K562 (cell line): ENCODE results near the gene LBX1. TPM values are rescaled to one million over a fixed set of nuclear protein-coding genes. Genes with fewer than 3 reads are reported as not detected.

Experiments used
- ATAC-seq: fragments of 200-7000 bp; cut with Tn5 transposase; 3 replicates; pipeline ENCODE4 v1.9.1; 2020; ENCODE audit warnings: moderate library complexity
- BruUV-seq: library from RNA; stranded (reverse); fragments of 400-500 nt; replicated peaks from 2 replicates; lab custom pipeline; 2021; lab: Mats Ljungman, UMichigan
- CTCF ChIA-PET: fragments of 300-600 bp; formaldehyde crosslinking; extraction: SDS; loops from one replicate; lab custom pipeline; 2021; ENCODE audit warnings: low intra/inter-chr PET ratio; lab: Yijun Ruan, JAX
- POLR2A ChIA-PET: fragments of 300-600, 350-650 bp; sonication (Branson Sonifier 250); formaldehyde crosslinking; extraction: SDS; loops from one replicate; lab custom pipeline; 2021; ENCODE audit warnings: antibody characterized with exemption, inconsistent platforms; lab: Yijun Ruan, JAX
- DNase-seq, 4 experiments: peaks; one replicate each; pipeline versions ENCODE4 v3.0.0 to v3.0.0-alpha.2; 2011 to 2018; ENCODE audit warnings: low spot score in 3 of 4, mixed read lengths in 3 of 4; ENCODE audit errors: extremely low read depth in 1 of 4
- FAIRE-seq: peaks from 2 replicates; lab custom pipeline; 2011; peaks lifted over from hg19 to GRCh38; lab: Jason Lieb, UNC
- H2AFZ ChIP-seq: 2 replicates; pipeline ENCODE4 v1.6.0; 2011; ENCODE audit warnings: low read depth, low read length, control low read depth, inconsistent platforms
- H3K27ac ChIP-seq: fragments of 200-600 bp; 3 replicates; pipeline ENCODE4 v1.8.0; 2011; ENCODE audit warnings: low read depth, mild to moderate bottlenecking, control low read depth, inconsistent platforms, low read length, moderate library complexity, mixed read lengths; ENCODE audit errors: extremely low read depth
- H3K27me3 ChIP-seq, 2 experiments: fragments of 300-600 bp in 1 of 2; 2 replicates in 1 of 2; 3 replicates in 1 of 2; pipeline versions ENCODE4 v1.6.0 to v1.8.0; 2011; ENCODE audit warnings: inconsistent platforms in 2 of 2, low read length in 2 of 2, mild to moderate bottlenecking in 1 of 2, mixed read lengths in 1 of 2, moderate library complexity in 1 of 2; ENCODE audit not compliant: control insufficient read depth in 2 of 2, insufficient read depth in 2 of 2
- H3K36me3 ChIP-seq: fragments of 300-600 bp; 3 replicates; pipeline ENCODE4 v1.8.0; 2011; ENCODE audit warnings: mild to moderate bottlenecking, low read length, inconsistent platforms; ENCODE audit not compliant: control insufficient read depth, insufficient read depth
- H3K4me1 ChIP-seq, 2 experiments: fragments of 200-600 bp in 1 of 2; replicated peaks in 1 of 2; 2 replicates in 1 of 2; 3 replicates in 1 of 2; pipeline versions ENCODE4 v1.5.1 to v1.8.0; 2011; ENCODE audit warnings: inconsistent platforms in 2 of 2, low read length in 2 of 2, mild to moderate bottlenecking in 1 of 2, mixed read lengths in 1 of 2, moderate library complexity in 1 of 2; ENCODE audit not compliant: control insufficient read depth in 2 of 2, insufficient read depth in 2 of 2
- H3K4me2 ChIP-seq: 2 replicates; pipeline ENCODE4 v1.6.1; 2011; ENCODE audit warnings: low read length, control low read depth, inconsistent platforms, mixed read lengths; ENCODE audit not compliant: insufficient read depth
- H3K4me3 ChIP-seq: fragments of 200-600 bp; sonication (generic), shearing (Covaris generic); 2 replicates; pipeline ENCODE4 v1.5.1; 2016; ENCODE audit warnings: control low read depth, inconsistent platforms
- H3K79me2 ChIP-seq: fragments of 200-600 bp; 3 replicates; pipeline ENCODE4 v1.8.0; 2011; ENCODE audit warnings: low read length, inconsistent platforms; ENCODE audit not compliant: control insufficient read depth, insufficient read depth
- H3K9ac ChIP-seq, 2 experiments: 2 replicates each; pipeline versions ENCODE4 v1.6.0 to v1.6.1; 2011; ENCODE audit warnings: low read depth in 2 of 2, low read length in 2 of 2, control low read depth in 1 of 2, inconsistent platforms in 1 of 2, mild to moderate bottlenecking in 1 of 2, mixed read lengths in 1 of 2; ENCODE audit not compliant: insufficient read depth in 1 of 2
- H3K9me1 ChIP-seq: one replicate; pipeline ENCODE4 v1.6.0; 2011; ENCODE audit warnings: inconsistent platforms, mild to moderate bottlenecking, low read length, moderate library complexity; ENCODE audit not compliant: control insufficient read depth, insufficient read depth
- H3K9me3 ChIP-seq: replicated peaks from 2 replicates; pipeline ENCODE4 v1.5.1; 2011; ENCODE audit warnings: low read depth, low read length, inconsistent platforms; ENCODE audit not compliant: control insufficient read depth, insufficient read depth
- H4K20me1 ChIP-seq: replicated peaks from 2 replicates; pipeline ENCODE4 v1.6.1; 2011; ENCODE audit warnings: low read length, inconsistent platforms, mixed read lengths; ENCODE audit not compliant: control insufficient read depth, insufficient read depth
- ETV5 ChIP-seq: sonication (generic); formaldehyde crosslinking; IDR thresholded peaks from 2 replicates; pipeline ENCODE4 v1.4.0; 2020; ENCODE audit warnings: low read depth, mild to moderate bottlenecking, missing genetic modification reagents
- HNRNPLL ChIP-seq: fragments of 200-400 bp; formaldehyde crosslinking; IDR thresholded peaks from 2 replicates; pipeline ENCODE4 v1.6.1; 2017; ENCODE audit warnings: low read length, low read depth, mild to moderate bottlenecking; ENCODE audit not compliant: poor library complexity, severe bottlenecking
- IRF2 ChIP-seq: sonication (generic); formaldehyde crosslinking; IDR thresholded peaks from 2 replicates; pipeline ENCODE4 v1.8.1; 2022; ENCODE audit warnings: mild to moderate bottlenecking, missing genetic modification reagents
- RCOR1 ChIP-seq, 2 experiments: IDR thresholded peaks; 2 replicates each; pipeline ENCODE4 v1.6.1; 2012; ENCODE audit warnings: low read depth in 2 of 2, low read length in 2 of 2, borderline replicate concordance in 1 of 2, improper control_type of control experiment in 1 of 2
- XRCC4 ChIP-seq: IDR thresholded peaks from one replicate; pipeline ENCODE4 v1.6.1; 2011; ENCODE audit not compliant: insufficient read depth, insufficient read length; ENCODE audit errors: extremely low read depth
- ZNF174 ChIP-seq: fragments of 250-450 bp; sonication (Bioruptor Pico); IDR thresholded peaks from 2 replicates; pipeline ENCODE4 v1.4.0; 2020; ENCODE audit warnings: mild to moderate bottlenecking
- ZNF764 ChIP-seq: fragments of 250-450 bp; sonication (Bioruptor Pico); IDR thresholded peaks from 2 replicates; pipeline ENCODE4 v1.4.0; 2020; ENCODE audit warnings: low read depth, mild to moderate bottlenecking, moderate library complexity
- WGBS: fragments of 100-300 bp; shearing (Covaris generic); methylation state at CpG from one replicate; pipeline ENCODE4 v1.1.6; 2016; ENCODE audit warnings: low coverage, mixed read lengths; ENCODE audit not compliant: insufficient coverage; ENCODE audit errors: missing lambda C conversion rate; 5-methylcytosine and 5-hydroxymethylcytosine counted together
- in situ Hi-C: fragments of 300-500 bp; cut with MboI; formaldehyde crosslinking; loops from 4 replicates; pipeline ENCODE4 v1.15.0; 2018; ENCODE audit warnings: inconsistent platforms, mixed read lengths
- intact Hi-C: fragments of 100-400 bp; cut with micrococcal nuclease; formaldehyde crosslinking; loops from 2 replicates; pipeline ENCODE4 v1.14.2; 2022
- polyA plus RNA-seq, 8 experiments: library from polyadenylated mRNA; depleted of rRNA in 4 of 8; stranded (reverse) in 5 of 8; unstranded in 3 of 8; fragments of >200 nt; fragmentation: Nextera tagmentation in 2 of 8; fragmentation: Illumina TruSeq in 1 of 8; extraction: Ambion mirVana in 2 of 8; extraction: Trizol in 1 of 8; gene quantifications; 2 replicates each; pipeline versions ENCODE4 v1.2.1 to v1.2.3, GENCODE V29; 2011 to 2014; ENCODE audit warnings: inconsistent platforms in 1 of 8, missing spikeins in 1 of 8
- total RNA-seq, 7 experiments: library from RNA; depleted of rRNA in 6 of 7; stranded (reverse); fragments of >200 nt in 6 of 7; fragmentation: Illumina TruSeq in 2 of 7; extraction: Trizol in 2 of 7; gene quantifications; 2 replicates each; pipeline versions ENCODE4 v1.2.1 to v1.2.3, GENCODE V29; 2011 to 2021; ENCODE audit warnings: low replicate concordance in 1 of 7
- TF ChIP-seq, protein P1 (sequence below): fragments of 450-650 bp; IDR thresholded peaks from 2 replicates; pipeline ENCODE4 v1.6.1; 2016; ENCODE audit warnings: mild to moderate bottlenecking, moderate library complexity
- TF ChIP-seq, protein P2 (sequence below): sonication (generic); formaldehyde crosslinking; IDR thresholded peaks from 2 replicates; pipeline ENCODE4 v1.8.1; 2022; ENCODE audit warnings: missing genetic modification reagents

The LBX1 gene
- total and polyA plus RNA-seq, 9 of the 15 experiments (the other 6 are each of a cell fraction or from before 2014, with no cell fraction given): not detected

DNA sequence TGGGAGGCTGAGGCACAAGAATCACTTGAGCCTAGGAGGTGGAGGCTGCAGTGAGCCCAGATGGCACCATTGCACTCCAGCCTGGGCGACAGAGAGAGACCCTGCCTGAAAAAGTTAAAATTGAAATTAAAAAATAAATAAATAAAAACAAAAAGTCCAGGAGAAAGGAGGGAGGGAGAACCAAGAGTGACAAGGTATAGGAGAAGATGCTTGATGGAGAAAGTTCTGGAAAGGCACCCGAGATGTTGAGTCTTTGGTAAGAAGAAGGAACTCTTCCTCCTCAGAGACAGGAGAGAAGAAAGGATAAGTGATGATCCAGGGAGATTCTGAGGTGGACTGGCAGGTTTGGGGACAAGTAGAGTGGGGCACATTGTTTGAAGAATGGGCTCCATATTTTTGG lies 17.4 kb upstream of the LBX1 start:
- POLR2A ChIA-PET: no interaction called here
- WGBS: 0% methylated on average over 2 of the region's 2 CpGs
- TF ChIP-seq ZNF764 (CRISPR knock-in tag): no peak
- TF ChIP-seq RCOR1 (IDR thresholded peaks at IDR 0.05; ENCODE audit: borderline replicate concordance in 1 of 2, low read depth in 2 of 2, low read length in 2 of 2): no peak
- TF ChIP-seq ZNF174 (CRISPR knock-in tag): no peak
- TF ChIP-seq IRF2 (CRISPR knock-in tag): no peak
- TF ChIP-seq XRCC4: no peak
- TF ChIP-seq, protein P1, sequence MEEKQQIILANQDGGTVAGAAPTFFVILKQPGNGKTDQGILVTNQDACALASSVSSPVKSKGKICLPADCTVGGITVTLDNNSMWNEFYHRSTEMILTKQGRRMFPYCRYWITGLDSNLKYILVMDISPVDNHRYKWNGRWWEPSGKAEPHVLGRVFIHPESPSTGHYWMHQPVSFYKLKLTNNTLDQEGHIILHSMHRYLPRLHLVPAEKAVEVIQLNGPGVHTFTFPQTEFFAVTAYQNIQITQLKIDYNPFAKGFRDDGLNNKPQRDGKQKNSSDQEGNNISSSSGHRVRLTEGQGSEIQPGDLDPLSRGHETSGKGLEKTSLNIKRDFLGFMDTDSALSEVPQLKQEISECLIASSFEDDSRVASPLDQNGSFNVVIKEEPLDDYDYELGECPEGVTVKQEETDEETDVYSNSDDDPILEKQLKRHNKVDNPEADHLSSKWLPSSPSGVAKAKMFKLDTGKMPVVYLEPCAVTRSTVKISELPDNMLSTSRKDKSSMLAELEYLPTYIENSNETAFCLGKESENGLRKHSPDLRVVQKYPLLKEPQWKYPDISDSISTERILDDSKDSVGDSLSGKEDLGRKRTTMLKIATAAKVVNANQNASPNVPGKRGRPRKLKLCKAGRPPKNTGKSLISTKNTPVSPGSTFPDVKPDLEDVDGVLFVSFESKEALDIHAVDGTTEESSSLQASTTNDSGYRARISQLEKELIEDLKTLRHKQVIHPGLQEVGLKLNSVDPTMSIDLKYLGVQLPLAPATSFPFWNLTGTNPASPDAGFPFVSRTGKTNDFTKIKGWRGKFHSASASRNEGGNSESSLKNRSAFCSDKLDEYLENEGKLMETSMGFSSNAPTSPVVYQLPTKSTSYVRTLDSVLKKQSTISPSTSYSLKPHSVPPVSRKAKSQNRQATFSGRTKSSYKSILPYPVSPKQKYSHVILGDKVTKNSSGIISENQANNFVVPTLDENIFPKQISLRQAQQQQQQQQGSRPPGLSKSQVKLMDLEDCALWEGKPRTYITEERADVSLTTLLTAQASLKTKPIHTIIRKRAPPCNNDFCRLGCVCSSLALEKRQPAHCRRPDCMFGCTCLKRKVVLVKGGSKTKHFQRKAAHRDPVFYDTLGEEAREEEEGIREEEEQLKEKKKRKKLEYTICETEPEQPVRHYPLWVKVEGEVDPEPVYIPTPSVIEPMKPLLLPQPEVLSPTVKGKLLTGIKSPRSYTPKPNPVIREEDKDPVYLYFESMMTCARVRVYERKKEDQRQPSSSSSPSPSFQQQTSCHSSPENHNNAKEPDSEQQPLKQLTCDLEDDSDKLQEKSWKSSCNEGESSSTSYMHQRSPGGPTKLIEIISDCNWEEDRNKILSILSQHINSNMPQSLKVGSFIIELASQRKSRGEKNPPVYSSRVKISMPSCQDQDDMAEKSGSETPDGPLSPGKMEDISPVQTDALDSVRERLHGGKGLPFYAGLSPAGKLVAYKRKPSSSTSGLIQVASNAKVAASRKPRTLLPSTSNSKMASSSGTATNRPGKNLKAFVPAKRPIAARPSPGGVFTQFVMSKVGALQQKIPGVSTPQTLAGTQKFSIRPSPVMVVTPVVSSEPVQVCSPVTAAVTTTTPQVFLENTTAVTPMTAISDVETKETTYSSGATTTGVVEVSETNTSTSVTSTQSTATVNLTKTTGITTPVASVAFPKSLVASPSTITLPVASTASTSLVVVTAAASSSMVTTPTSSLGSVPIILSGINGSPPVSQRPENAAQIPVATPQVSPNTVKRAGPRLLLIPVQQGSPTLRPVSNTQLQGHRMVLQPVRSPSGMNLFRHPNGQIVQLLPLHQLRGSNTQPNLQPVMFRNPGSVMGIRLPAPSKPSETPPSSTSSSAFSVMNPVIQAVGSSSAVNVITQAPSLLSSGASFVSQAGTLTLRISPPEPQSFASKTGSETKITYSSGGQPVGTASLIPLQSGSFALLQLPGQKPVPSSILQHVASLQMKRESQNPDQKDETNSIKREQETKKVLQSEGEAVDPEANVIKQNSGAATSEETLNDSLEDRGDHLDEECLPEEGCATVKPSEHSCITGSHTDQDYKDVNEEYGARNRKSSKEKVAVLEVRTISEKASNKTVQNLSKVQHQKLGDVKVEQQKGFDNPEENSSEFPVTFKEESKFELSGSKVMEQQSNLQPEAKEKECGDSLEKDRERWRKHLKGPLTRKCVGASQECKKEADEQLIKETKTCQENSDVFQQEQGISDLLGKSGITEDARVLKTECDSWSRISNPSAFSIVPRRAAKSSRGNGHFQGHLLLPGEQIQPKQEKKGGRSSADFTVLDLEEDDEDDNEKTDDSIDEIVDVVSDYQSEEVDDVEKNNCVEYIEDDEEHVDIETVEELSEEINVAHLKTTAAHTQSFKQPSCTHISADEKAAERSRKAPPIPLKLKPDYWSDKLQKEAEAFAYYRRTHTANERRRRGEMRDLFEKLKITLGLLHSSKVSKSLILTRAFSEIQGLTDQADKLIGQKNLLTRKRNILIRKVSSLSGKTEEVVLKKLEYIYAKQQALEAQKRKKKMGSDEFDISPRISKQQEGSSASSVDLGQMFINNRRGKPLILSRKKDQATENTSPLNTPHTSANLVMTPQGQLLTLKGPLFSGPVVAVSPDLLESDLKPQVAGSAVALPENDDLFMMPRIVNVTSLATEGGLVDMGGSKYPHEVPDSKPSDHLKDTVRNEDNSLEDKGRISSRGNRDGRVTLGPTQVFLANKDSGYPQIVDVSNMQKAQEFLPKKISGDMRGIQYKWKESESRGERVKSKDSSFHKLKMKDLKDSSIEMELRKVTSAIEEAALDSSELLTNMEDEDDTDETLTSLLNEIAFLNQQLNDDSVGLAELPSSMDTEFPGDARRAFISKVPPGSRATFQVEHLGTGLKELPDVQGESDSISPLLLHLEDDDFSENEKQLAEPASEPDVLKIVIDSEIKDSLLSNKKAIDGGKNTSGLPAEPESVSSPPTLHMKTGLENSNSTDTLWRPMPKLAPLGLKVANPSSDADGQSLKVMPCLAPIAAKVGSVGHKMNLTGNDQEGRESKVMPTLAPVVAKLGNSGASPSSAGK: no peak
- TF ChIP-seq, protein P2, sequence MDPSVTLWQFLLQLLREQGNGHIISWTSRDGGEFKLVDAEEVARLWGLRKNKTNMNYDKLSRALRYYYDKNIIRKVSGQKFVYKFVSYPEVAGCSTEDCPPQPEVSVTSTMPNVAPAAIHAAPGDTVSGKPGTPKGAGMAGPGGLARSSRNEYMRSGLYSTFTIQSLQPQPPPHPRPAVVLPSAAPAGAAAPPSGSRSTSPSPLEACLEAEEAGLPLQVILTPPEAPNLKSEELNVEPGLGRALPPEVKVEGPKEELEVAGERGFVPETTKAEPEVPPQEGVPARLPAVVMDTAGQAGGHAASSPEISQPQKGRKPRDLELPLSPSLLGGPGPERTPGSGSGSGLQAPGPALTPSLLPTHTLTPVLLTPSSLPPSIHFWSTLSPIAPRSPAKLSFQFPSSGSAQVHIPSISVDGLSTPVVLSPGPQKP: no peak
- TF ChIP-seq HNRNPLL: no peak
- TF ChIP-seq ETV5 (CRISPR knock-in tag): no peak

More for the DNA sequence above, 17.4 kb upstream of the LBX1 start:
- H3K27ac ChIP-seq: no peak overlapping the region
- no peaks in the 10 kb centered on the region for H4K20me1 ChIP-seq
- no peaks in the 10 kb centered on the region for H3K9me3 ChIP-seq
- H3K4me3 ChIP-seq: no peak overlapping the region
- H3K9ac ChIP-seq: no peak overlapping the region
- FAIRE-seq (no peak), DNase-seq (no peak), ATAC-seq (no peak)
- CTCF ChIA-PET: no interaction called here
- H3K27me3 ChIP-seq: peaks cover 3 to 44% of the 10 kb centered on the region in 2 experiments; a peak in 3 of 5 replicates
- H2AFZ ChIP-seq: no peak overlapping the region
- in situ Hi-C loops: no loop called here
- H3K36me3 ChIP-seq: no peaks in the 10 kb centered on the region
- no peak overlapping the region for H3K4me2 ChIP-seq
- H3K9me1 ChIP-seq: no peaks in the 10 kb centered on the region
- H3K79me2 ChIP-seq: no peaks in the 10 kb centered on the region
- intact Hi-C loops: no loop called here
- no peaks in the 10 kb centered on the region; a peak in 1 of 5 replicates for H3K4me1 ChIP-seq
- no TSS peak for BruUV-seq
